HL-60/S4 treated with retinoic acid at 250 ng/mL for 4 days and 3 days (cell line): ENCODE results near the gene CGREF1.

Source experiments
- in situ Hi-C: fragments of 300-500 bp; cut with MboI; formaldehyde crosslinking; loops from 2 replicates; pipeline ENCODE4 v1.7.0; 2022; ENCODE audit warnings: low sequenced_read_pairs

The CGREF1 gene

DNA sequence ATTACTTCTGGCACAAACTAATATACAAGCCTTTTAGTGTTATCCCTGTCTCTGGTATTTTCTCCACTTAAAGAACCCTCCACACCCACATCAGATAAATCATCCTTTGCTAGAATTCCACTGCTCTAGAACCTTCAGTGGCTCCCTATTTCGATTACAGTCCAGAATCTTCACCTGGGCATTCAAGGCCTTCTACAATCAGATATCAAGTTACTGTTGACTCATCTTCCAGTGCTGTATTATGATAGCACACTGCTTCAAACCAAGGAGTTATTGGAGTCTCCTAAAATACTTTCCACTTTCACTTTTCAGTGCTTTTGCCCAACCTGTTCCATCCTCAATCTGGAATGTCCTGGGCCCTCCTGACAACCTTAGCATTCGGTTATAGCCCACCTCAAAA, 3.4 kb downstream of the CGREF1 start:
- in situ Hi-C loops: loop anchor here (25.0 kb wide), 1 partner anchor 172 kb away; the partner anchor contains the start of genes DNAJC5G and TRIM54

DNA sequence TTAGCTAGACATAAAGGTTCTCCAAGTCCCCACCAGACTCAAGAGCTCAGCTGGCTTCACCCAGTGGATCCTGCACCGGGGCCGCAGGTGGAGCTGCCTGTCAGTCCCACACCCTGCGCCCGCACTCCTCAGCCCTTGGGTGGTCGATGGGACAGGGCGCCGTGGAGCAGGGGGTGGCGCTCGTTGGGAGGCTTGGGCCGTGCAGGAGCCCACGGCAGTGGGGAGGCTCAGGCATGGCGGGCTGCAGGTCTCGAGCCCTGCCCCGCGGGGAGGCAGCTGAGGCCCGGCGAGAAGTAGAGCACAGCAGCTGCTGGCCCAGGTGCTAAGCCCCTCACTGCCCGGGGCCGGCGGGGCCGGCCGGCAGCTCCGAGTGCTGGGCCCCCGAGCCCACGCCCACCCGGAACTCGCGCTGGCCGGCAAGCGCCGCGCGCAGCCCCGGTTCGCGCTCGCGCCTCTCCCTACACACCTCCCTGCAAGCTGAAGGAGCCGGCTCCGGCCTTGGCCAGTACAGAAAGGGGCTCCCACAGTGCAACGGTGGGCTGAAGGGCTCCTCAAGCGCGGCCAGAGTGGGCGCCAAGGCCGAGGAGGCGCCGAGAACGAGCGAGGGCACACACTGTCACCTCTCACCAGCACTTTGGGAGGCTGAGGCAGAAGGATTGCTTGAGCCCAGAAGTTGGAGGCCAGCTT, 7.4 kb downstream of the CGREF1 start:
- in situ Hi-C loops: loop anchor here (25.0 kb wide), 1 partner anchor 176 kb away; the partner anchor contains the start of genes DNAJC5G and TRIM54

DNA sequence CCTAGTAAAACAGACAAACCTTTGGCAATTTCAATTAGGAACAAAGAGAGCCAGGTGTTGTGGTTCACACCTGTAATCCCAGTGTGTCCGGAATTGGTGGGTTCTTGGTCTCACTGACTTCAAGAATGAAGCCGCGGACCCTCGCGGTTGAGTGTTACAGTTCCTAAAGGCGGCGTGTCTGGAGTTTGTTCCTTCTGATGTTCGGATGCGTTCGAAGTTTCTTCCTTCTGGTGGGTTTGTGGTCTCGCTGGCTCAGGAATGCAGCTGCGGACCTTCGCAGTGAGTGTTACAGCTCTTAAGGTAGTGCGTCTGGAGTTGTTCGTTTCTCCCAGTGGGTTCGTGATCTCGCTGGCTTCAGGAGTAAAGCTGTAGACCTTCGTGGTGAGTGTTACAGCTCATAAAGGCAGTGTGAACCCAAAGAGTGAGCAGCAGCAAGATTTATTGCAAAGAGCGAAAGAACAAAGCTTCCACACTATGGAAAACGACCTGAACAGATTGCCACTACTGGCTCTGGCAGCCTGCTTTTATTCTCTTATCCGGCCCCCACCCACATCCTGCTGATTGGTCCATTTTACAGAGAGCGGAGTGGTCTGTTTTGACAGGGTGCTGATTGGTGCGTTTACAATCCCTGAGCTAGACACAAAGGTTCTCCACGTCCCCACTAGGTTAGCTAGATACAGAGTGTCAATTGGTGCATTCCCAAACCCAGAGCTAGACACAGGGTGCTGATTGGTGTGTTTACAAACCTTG, 8.2 kb downstream of the CGREF1 start:
- in situ Hi-C loops: loop anchor here (25.0 kb wide), 1 partner anchor 177 kb away; the partner anchor contains the start of genes DNAJC5G and TRIM54

DNA sequence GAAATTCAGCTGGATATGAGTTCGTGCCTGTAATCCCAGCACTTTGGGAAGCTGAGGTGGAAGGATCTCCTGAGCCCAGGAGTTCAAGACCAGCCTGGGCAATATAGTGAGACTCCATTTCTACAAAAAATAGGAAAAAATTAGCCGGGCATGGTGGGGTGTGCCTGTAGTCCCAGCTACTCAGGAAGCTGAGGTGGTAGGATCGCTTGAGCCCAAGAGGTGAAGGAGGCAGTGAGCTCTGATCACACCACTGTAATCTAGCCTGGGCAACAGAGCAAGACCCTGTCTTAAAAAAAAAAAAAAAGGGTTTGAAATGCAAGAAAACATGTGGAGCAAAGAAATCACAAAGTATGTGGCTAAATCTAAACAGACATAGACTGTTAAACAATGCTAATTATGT, 9.8 kb downstream of the CGREF1 start:
- in situ Hi-C loops: loop anchor here (25.0 kb wide), 1 partner anchor 178 kb away; the partner anchor contains the start of genes DNAJC5G and TRIM54

DNA sequence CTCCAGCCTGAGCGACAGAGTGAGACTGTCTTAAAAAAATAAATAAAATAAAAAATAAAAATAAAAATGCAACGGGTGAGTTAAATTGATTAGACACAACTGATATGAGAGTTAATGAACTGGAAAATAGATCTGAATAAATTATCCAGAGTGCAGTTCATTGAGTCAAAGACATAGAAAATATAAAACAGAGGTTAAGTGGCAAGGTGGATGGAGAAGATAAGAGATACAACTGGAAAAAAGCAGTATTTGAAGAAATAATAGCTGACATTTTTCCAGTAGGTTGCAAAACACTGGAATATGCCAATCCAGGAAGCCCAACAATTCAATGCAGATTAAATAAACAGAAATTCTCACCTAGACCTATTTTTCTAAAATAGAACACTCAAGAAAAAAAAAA, 10.7 kb downstream of the CGREF1 start:
- in situ Hi-C loops: loop anchor here (25.0 kb wide), 1 partner anchor 179 kb away; the partner anchor contains the start of genes DNAJC5G and TRIM54

DNA sequence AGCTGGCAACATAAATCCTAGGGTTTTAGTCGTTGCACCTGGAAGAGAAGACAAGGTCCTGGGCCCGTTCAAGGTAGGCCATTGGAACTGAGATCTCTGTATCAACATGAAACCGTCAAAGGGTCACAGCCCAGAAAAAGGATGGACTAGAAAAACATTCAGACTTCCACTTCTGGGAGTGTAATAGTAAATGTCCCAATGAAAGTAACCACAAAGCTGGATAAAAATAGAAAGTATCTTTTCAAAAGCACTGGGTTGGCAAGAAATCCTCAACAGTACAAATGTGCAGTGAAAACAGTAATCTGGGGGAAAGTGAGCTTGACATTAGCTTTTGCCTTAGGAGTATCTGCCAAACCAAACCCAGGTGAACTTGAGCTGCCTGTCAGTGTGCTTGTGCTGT, 12.9 kb downstream of the CGREF1 start:
- in situ Hi-C loops: loop anchor here (25.0 kb wide), 1 partner anchor 181 kb away; the partner anchor contains the start of genes DNAJC5G and TRIM54

DNA sequence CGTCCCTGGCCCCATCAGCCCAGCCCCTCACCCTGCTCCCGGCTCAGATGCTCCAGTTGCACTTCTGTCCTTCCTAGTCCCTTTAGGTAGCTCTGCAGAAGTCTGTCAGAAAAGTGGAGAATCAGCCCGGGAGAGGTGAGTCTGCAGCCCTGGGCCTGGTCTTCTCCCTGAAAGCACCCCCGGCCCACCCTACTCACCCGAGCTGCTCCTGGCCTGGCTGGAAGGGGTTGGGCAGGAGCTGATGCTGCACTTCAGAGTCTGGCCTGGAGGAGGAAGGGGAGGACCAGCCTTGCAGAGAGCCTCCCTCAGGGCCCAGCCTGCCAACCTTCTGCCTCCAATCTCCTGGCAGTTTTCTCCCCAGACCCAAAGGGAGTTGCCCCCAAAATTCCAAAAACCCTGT, 16.6 kb downstream of the CGREF1 start:
- in situ Hi-C loops: loop anchor here (25.0 kb wide), 1 partner anchor 185 kb away; the partner anchor contains the start of genes DNAJC5G and TRIM54

DNA sequence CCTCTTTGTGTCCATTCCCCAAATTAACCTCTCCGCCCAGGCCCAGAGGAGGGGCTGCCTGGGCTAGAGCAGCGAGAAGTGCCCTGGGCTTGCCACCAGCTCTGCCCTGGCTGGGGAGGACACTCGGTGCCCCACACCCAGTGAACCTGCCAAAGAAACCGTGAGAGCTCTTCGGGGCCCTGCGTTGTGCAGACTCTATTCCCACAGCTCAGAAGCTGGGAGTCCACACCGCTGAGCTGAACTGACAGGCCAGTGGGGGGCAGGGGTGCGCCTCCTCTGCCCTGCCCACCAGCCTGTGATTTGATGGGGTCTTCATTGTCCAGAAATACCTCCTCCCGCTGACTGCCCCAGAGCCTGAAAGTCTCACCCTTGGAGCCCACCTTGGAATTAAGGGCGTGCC, 18.9 kb downstream of the CGREF1 start:
- in situ Hi-C loops: loop anchor here (25.0 kb wide), 1 partner anchor 187 kb away; the partner anchor contains the start of genes DNAJC5G and TRIM54

DNA sequence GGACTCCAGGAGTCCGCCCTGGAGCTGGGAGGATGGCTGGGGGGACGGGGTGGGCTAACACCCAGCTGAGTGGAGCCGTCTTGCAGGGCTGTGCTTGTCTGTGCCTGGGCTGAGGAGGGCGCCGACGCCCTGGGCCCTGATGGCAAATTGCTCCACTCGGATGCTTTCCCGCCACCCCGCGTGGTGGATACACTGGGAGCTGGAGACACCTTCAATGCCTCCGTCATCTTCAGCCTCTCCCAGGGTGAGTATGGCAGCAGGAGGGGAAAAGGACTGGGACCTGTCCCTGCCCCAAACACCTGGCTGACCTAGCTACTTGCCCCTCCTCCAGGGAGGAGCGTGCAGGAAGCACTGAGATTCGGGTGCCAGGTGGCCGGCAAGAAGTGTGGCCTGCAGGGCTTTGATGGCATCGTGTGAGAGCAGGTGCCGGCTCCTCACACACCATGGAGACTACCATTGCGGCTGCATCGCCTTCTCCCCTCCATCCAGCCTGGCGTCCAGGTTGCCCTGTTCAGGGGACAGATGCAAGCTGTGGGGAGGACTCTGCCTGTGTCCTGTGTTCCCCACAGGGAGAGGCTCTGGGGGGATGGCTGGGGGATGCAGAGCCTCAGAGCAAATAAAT, 19.5 kb downstream of the CGREF1 start:
- in situ Hi-C loops: no loop called here

DNA sequence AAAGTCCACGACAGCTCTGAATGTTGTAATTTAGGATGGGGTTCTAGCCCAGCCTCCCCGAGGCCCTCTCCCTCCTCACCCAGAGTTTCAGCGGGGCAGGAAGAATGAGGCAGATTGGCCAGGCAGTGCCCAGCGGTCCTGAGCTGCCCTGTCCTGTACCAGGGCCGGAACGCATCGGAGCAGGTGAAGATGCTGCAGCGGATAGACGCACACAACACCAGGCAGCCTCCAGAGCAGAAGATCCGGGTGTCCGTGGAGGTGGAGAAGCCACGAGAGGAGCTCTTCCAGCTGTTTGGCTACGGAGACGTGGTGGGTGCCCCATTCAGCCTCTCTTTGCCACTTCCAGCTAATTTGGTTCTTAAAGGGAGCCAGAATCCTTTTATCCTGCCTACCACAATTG, 21.6 kb downstream of the CGREF1 start:
- in situ Hi-C loops: no loop called here

DNA sequence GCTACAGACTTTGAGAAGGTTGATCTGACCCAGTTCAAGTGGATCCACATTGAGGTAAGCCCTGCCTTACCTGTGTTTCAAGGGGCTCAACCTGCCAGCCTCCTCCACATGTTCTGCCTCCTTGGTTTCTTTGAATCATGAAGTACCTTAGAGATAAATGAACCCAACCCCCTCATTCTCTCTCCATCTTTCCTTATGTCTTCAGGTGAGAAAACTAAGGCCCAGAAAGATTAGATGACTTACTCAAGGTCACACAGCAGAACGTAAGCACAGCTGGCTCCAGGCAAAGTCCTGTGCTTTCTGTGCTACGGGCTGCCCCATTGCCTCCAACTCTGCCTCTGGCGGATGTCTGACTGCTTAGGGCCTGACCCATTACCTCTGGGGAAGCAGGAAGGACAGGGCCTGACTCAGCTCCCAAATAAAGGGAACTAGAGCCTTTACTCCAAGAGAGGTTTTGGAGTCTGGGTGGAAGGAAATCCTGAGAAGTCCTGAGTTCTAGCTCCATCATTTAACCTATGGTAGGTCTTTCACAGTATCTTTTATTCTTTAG, 22.1 kb downstream of the CGREF1 start:
- in situ Hi-C loops: no loop called here

DNA sequence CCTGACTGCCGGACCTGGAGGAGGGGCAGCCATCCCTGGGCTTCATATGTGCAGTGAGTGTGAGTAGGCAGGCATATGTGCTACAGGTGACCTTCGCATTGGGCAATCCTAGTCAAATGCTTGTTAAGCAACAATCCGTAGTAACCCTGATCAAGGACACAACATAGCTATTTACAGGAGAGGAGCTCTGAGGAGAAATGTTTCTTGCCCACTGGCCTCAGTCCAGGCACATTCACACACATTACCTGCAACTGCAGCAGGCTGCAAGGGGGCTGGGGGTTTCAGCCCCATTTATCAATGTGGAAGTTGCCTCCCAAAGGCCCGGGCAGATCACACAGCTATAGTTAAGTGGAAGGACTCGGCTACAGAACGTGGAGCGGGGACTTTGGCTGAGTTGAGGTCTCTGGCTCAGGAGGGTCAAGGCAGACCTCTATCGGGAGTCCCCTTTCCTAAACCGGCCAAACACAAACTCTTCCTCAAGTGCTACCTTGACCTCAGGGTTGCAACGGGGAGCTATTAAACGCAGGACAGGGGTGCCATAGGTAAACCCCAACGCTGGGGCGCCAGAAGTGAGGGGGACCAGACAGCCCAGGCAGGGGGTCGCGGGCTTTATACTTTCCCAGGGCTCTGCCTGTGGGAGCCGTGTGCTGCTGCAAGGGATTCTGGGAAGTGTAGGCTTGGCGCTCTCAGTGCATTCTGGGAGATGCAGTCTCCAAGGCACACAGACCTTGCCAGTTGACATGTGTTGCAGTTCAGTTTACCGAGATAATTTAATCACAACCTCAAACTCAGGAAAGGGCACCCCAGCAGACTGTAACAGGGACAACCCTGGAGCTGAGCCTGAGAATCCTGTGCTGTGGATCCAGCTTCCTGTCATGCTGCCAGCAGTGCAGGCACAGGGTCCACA, 22.9 kb downstream of the CGREF1 start:
- in situ Hi-C loops: no loop called here

DNA sequence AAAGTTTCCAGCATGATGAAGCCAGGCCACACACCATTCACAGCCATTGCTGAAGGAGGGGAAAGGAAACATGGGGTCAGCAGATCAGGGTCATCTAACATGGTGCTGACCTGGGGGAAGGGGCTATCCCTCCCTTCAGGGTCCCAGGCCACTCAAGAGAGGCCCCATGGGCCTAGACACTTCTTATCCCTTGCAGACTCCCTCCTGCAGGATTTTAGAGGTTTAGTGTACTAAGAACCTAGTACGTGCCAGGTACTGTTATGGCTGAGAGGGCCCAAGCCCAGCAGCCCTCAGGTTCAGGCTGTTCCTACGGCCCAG, 23.5 kb downstream of the CGREF1 start:
- in situ Hi-C loops: no loop called here

DNA sequence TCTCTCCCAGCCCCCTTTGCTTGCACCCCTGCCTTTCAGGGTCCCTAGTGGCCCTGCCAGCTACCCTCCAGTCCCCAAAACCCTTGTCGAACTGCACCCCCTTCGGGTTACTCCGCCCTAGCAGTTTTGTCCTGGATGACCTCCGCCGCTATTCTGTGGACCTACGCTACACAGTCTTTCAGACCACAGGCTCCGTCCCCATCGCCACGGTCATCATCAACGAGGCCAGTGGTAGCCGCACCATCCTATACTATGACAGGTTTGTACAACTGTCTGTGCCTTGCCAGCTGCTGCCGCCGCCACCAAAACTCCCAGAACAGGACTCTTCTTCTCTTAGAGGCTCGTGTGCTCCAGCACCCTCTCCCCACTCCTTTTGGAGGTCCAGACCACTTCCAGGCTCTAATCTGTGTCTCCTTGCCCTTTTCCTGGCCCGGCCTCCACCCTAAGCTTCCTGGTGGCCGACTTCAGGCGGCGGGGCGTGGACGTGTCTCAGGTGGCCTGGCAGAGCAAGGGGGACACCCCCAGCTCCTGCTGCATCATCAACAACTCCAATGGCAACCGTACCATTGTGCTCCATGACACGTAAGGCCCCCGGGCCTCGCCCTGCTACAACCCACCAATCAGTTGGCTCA, 24.5 kb downstream of the CGREF1 start:
- in situ Hi-C loops: no loop called here

DNA sequence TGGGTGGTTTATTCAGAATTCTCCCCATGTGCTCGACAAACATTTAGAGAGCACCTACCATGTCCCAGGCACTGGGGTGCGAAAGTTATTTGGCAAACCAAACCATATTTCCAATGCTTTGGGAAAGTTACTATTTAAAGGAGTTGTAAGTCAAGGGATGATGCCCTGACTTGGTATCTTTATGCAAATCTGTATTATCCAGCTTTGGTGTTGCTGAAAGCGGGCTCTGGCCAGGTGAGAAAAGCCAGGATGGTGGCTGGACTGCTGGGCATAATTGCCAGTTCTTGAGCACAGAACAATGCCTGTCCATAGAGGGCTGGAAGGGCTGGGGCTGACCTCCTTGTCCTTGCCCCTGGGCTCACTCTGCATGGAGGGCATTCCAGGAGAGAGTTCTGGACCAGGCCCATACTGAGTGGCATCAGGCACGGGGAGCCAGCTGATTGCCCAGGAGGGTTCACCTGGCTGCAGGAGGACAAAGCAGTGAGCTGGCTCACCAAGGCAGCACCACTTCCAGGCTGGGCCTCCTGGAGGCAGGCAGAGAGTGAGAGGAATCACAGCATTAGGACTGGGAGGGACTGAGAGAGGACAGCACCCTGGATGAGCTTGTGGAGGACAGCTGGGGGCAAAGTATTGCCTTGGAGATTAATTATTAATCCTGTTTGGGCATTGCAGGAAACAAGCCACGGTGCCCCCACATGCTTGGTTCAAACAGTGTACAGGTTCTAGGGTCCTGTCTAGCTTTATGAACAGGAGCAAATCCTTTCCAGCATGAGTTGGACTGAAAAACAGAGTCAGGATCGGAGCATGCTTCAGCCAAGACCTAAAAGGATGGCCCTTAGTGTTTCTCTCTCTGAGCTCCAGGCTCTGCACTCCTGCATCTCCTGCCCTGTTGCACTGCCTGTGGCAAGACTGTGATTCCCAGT, 25.2 kb downstream of the CGREF1 start:
- in situ Hi-C loops: no loop called here

DNA sequence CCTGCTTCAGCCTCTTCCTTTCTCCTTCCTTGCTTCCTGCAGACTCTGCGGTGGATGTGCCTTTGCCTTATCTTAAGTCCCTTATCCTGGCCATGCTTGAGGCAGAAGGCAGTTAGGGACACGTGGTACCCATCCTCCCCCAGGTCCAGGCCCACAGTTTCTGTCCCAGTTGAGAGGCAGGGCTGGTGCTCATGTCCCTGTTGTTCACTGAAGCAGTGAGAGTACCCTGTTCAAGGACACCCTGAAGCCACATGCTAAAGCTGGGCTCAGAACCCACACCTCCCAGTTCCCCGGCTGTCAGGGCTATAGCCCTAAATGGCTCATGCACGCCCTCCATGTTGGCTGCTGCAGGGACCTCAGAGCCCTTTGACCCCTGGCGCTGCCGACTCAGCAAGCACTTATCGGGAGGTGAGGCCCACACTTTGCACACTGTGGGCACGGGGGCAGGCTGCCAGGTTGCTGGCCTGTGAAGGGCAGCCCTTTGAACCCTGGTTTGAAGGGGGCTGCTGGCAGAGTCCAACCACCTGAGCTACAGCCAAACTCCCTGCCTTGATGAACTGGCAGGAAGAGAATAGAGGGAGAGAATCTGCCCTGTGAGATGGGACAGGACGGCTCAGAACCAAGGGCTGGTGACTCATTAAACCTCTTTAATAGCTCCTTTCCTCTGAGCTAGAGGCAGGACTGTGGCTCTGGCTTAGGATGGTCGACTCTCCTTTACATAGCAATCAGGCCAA, 26.1 kb downstream of the CGREF1 start:
- in situ Hi-C loops: no loop called here

DNA sequence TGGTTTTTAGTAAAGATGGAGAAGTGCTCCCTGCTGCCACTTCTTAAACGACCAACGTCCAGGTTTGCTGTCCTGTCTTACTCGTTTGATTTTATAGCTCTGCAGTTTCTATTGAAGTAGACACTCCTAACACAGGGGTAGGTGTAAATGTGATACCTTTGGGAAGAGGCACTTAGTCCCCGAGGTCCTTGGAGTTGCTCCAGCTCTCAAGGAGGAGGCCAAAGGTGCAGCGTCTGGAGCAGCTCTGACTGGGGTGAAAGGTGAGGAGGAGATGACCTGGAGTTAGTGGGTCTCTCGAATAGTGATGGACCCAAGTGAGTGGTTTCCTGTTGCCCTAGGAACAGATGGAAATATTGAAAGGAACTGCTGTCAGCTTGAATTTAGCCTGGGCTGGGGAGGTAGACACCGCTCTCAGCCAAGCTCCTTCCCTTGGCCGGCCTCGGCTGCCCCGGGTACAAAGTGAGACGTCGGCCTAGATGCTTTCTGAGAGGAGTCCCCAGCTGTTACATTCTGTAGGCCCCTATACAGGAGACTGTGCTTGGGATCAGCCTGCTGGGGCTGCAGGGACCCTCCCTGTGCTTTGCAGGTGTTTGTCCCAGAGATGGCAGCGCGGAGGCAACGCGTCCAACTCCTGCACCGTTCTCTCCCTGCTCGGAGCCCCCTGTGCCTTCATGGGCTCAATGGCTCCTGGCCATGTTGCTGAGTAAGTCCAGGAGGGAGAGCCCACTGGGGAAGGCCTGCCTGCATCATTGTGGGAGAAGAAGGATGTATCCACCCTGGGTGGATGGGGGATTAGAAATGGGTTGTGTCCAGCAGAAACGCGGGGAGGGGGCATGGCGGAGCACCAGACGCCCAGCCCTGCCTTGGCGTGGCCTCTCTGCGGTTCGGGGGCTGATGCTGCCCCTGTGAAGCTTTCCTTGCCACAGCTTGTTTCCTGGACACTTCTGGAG, 26.9 kb downstream of the CGREF1 start:
- in situ Hi-C loops: no loop called here
